GM13976 (cell line): ENCODE measurements around the gene MBTD1.

ENCODE experiments used
- DNase-seq: peaks from one replicate; pipeline ENCODE4 v3.0.0; 2012; ENCODE audit warnings: low spot score
- in situ Hi-C: fragments of 300-500 bp; cut with MboI; formaldehyde crosslinking; loops from one replicate; pipeline ENCODE4 v1.12.0; 2022; ENCODE audit warnings: low sequenced_read_pairs, mixed read lengths, inconsistent platforms; ENCODE audit not compliant: unreplicated experiment
- TF ChIP-seq, protein P1 (sequence below): IDR thresholded peaks from 2 replicates; pipeline ENCODE4 v1.5.1; 2012; ENCODE audit warnings: borderline replicate concordance, mild to moderate bottlenecking; ENCODE audit not compliant: insufficient read depth; ENCODE audit errors: extremely low read depth, missing control alignments, control extremely low read depth

The MBTD1 gene

GRCh38 chr17:51144266-51145022 is 115.4 kb downstream of the MBTD1 start:
- TF ChIP-seq, protein P1, sequence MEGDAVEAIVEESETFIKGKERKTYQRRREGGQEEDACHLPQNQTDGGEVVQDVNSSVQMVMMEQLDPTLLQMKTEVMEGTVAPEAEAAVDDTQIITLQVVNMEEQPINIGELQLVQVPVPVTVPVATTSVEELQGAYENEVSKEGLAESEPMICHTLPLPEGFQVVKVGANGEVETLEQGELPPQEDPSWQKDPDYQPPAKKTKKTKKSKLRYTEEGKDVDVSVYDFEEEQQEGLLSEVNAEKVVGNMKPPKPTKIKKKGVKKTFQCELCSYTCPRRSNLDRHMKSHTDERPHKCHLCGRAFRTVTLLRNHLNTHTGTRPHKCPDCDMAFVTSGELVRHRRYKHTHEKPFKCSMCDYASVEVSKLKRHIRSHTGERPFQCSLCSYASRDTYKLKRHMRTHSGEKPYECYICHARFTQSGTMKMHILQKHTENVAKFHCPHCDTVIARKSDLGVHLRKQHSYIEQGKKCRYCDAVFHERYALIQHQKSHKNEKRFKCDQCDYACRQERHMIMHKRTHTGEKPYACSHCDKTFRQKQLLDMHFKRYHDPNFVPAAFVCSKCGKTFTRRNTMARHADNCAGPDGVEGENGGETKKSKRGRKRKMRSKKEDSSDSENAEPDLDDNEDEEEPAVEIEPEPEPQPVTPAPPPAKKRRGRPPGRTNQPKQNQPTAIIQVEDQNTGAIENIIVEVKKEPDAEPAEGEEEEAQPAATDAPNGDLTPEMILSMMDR: no peak
- in situ Hi-C loops: no loop called here
- no peak for DNase-seq

- TF ChIP-seq, protein P1: no peak
- DNase-seq: no peak
- in situ Hi-C loops: no loop called here
Measured at GRCh38 chr17:51142597-51142996, 117.3 kb downstream of the MBTD1 start.

GRCh38 chr17:51135956-51136355 is 123.9 kb downstream of the MBTD1 start:
- no peak for DNase-seq
- TF ChIP-seq, protein P1: no peak
- in situ Hi-C loops: no loop called here

DNA sequence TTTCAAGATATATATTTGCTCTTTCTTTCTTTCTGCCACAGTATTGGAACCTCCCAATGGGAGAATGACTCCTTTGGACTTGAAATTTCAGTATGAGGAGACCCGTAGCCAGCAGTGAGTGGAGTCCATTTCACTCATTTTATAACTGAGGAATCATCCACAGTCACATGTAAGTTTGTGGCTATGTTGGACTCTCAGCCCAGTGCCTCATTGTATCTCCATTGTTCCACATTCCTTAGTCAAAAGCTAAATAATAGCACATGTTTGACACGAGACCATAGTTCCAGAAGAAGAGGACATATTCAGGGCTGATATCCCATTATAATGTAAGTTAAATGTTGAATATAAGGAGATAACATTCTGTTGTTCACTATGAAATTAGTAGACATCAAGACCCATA is 126.5 kb downstream of the MBTD1 start:
- TF ChIP-seq, protein P1: no peak
- DNase-seq: no peak
- in situ Hi-C loops: no loop called here

DNA sequence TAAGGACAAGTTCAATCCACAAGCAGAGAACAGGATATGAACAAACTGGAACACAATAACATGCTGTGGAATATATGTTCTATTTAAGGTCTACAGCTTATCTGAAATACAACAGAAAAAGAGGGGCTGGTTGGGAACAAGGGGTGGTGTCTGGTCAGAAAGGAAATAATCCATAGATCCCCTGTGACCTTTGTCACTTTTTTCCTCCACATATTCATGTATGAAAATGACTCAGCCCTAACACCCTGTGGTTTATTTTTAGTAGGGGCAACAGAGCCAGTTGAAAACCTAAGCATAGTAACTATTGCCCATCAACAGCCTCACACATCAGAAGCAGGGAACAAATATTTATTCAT is 126.9 kb downstream of the MBTD1 start:
- peak; percentile 42 for DNase-seq
- in situ Hi-C loops: no loop called here
- TF ChIP-seq, protein P1: no peak

DNA sequence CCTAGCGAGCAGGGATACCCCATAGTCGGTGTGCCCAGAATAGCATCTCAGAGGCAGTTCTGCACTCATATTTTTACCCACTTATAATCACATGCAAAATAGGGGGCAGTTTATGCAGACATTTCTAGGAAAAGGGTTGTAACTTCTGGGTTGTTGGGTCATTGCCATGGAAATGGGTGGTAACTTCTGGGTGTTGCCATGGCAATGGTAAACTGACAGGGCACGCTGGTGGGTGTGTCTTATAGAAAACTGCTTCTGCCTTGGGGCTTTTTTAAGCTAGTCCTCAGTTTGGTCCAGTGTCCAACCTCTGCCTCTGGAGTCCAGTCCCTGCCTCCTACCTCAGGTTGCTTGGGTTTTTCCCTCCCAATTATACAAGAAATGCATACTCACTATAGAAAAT is 131.8 kb downstream of the MBTD1 start:
- TF ChIP-seq, protein P1: no peak
- in situ Hi-C loops: no loop called here
- no peak for DNase-seq
